Esophagus squamous epithelium (tissue), 5 donors: ENCODE data around the gene PRRX2. TPM values are rescaled to one million over a fixed set of nuclear protein-coding genes. Genes with fewer than 3 reads are reported as not detected.

Source experiments
- DNase-seq: peaks from one replicate; lab custom pipeline; 2025; lab: John Stamatoyannopoulos, UW
- H3K27ac ChIP-seq, 4 donors: fragments of 200-600 bp; sonication (generic); one replicate each; pipeline ENCODE4 v1.5.1; 2016 to 2019; ENCODE audit warnings: mild to moderate bottlenecking in 1 of 4
- H3K27me3 ChIP-seq, 4 donors: fragments of 200-600 bp; sonication (generic); 1 replicate in 3 of 4; 2 replicates in 1 of 4; pipeline versions ENCODE4 v1.5.1 to v1.6.0; 2017 to 2021; ENCODE audit warnings: antibody characterized with exemption in 1 of 4
- H3K36me3 ChIP-seq, 3 donors: fragments of 200-600 bp; sonication (generic); one replicate each; pipeline ENCODE4 v1.5.1; 2016 to 2019
- H3K4me1 ChIP-seq, 3 donors: fragments of 200-600 bp; sonication (generic); one replicate each; pipeline ENCODE4 v1.5.1; 2017 to 2019
- H3K4me3 ChIP-seq, 4 donors: fragments of 200-600 bp; sonication (generic); 1 replicate in 3 of 4; 2 replicates in 1 of 4; pipeline ENCODE4 v1.5.1; 2016 to 2019; ENCODE audit warnings: mild to moderate bottlenecking in 2 of 4, moderate library complexity in 1 of 4
- H3K9me3 ChIP-seq, 3 donors: fragments of 200-600 bp; sonication (generic); one replicate each; pipeline ENCODE4 v1.5.1; 2016 to 2019
- CTCF ChIP-seq, 6 experiments: fragments of 450-650 bp in 4 of 6; fragments of 200-600 bp in 2 of 6; sonication (generic) in 2 of 6; IDR thresholded peaks; one replicate each; pipeline ENCODE4 v1.5.1; 2016 to 2019; ENCODE audit warnings: antibody characterized with exemption in 6 of 6, mild to moderate bottlenecking in 4 of 6, moderate library complexity in 4 of 6
- POLR2A ChIP-seq, 4 donors: fragments of 450-650 bp; IDR thresholded peaks; one replicate each; pipeline ENCODE4 v1.6.1; 2017; ENCODE audit warnings: antibody characterized with exemption in 4 of 4, mild to moderate bottlenecking in 4 of 4, moderate library complexity in 3 of 4
- WGBS, 2 donors: methylation state at CpG; one replicate each; pipeline ENCODE4 v1.1.5; 2018; 5-methylcytosine and 5-hydroxymethylcytosine counted together
- intact Hi-C: fragments of 100-400 bp; cut with DNase I; formaldehyde crosslinking; loops from one replicate; pipeline ENCODE4 v1.15.0; 2022
- total RNA-seq, 4 donors: library from RNA; depleted of rRNA; stranded (reverse); fragments of >200 nt; gene quantifications; one replicate each; pipeline ENCODE4 v1.1.0, GENCODE V29; 2016
- donor health status: DM: yes; HTN: yes; CAD: no.

PRRX2 gene
- total RNA-seq, 4 donors from 2014 or later, result 0.82 to 3.8 (median 2.3) TPM

GRCh38 chr9:129623331-129623730, 42.1 kb upstream of the PRRX2 start:
- TF ChIP-seq POLR2A (IDR thresholded peaks at IDR 0.05) (no peak), CTCF (IDR thresholded peaks at IDR 0.05) (no peak)
- DNase-seq, result no peak
- no peak overlapping the region for H3K4me3 ChIP-seq
- 34 to 45% methylated on average over 6 of the region's 6 CpGs for WGBS, 2 donors
- H3K27me3 ChIP-seq, result peaks cover 0 to 24% (median 0%) of the 10 kb centered on the region in 4 donors
- no peaks in the 10 kb centered on the region for H3K36me3 ChIP-seq
- H3K27ac ChIP-seq, result no peak overlapping the region
- peaks cover 26 to 57% (median 28%) of the 10 kb centered on the region in 3 donors for H3K4me1 ChIP-seq
- no peaks in the 10 kb centered on the region for H3K9me3 ChIP-seq
- intact Hi-C loops, result no loop called here

DNA sequence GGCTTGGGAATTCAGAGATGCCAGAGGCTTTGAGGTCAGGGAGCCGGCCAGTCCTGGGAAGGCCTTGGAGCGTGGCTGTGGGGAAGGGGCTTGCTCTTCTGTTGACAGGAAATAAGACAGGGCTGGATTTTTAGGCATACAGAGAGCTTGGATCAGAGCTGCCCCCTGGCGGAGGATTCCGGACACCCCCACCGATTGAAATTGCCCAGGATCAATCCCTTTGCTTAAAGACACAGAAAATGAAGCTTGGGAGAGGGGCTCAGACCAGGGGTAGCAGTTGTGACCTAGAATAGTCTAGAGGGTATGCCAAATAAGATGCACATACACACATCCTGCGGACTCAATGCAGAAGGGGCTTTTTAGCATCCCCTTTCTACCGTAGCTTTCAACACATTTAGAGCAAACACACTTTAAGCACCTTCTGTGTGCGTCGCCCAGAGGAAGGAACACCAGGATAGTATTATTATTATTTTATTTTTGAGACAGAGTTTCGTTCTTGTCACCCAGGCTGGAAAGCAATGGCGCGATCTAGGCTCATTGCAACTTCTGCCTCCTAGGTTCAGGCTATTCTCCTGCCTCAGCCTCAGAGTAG, 41.2 kb upstream of the PRRX2 start:
- no peaks in the 10 kb centered on the region for H3K9me3 ChIP-seq
- peaks cover 26 to 67% (median 30%) of the 10 kb centered on the region in 3 donors for H3K4me1 ChIP-seq
- no peak overlapping the region for H3K4me3 ChIP-seq
- H3K36me3 ChIP-seq, result no peaks in the 10 kb centered on the region
- no peak for DNase-seq
- TF ChIP-seq POLR2A (IDR thresholded peaks at IDR 0.05), result no peak
- TF ChIP-seq CTCF (IDR thresholded peaks at IDR 0.05), result peak; percentile 66 to 80 (median 74)
- peak overlapping the region in 1 of 4 donors; percentile 29 for H3K27ac ChIP-seq
- intact Hi-C loops, result no loop called here
- 30 to 33% methylated on average over 9 of the region's 12 CpGs for WGBS, 2 donors
- peaks cover 0 to 22% (median 0%) of the 10 kb centered on the region in 4 donors for H3K27me3 ChIP-seq

- intact Hi-C loops, result no loop called here
- Histone ChIP-seq H3K4me3 (peak overlapping the region in 1 of 4 donors; percentile 86), H3K4me1 (peaks cover 20 to 68% (median 30%) of the 10 kb centered on the region in 3 donors), H3K27me3 (peaks cover 0 to 15% (median 0%) of the 10 kb centered on the region in 4 donors), H3K36me3 (no peaks in the 10 kb centered on the region), H3K9me3 (no peaks in the 10 kb centered on the region), H3K27ac (peak overlapping the region in 3 of 4 donors; percentile 93 to 95 (median 93))
- 20 to 25% methylated on average over 9 of the region's 9 CpGs for WGBS, 2 donors
- no peak for TF ChIP-seq POLR2A (IDR thresholded peaks at IDR 0.05)
- TF ChIP-seq CTCF (IDR thresholded peaks at IDR 0.05), result no peak
- DNase-seq, result no peak
Measured at GRCh38 chr9:129624947-129625346, 40.5 kb upstream of the PRRX2 start.

GRCh38 chr9:129626079-129626624, 39.3 kb upstream of the PRRX2 start, which contains the start of gene NTMT1:
Gene NTMT1 (plus strand): TSS chr9:129626163. CDS start chr9:129632704, 6,541 bp downstream.
- intact Hi-C loops, result no loop called here
- peak within 1 kb of the TSS; percentile 93 to 95 (median 93) for H3K27ac ChIP-seq
- TF ChIP-seq CTCF (IDR thresholded peaks at IDR 0.05) (peak in 2 of 6 experiments; percentile 4 to 29), POLR2A (IDR thresholded peaks at IDR 0.05) (peak in 3 of 4 donors; percentile 77 to 97 (median 94))
- peak within 1 kb of the TSS; percentile 69 to 90 (median 84) for H3K4me3 ChIP-seq
- no peaks in the 10 kb centered on the region for H3K9me3 ChIP-seq
- H3K4me1 ChIP-seq, result peaks cover 17 to 70% (median 32%) of the 10 kb centered on the region in 3 donors
- 1% methylated on average over 18 to 20 of the region's 55 CpGs for WGBS, 2 donors
- DNase-seq, result peak; percentile 51
- peaks cover 0 to 3% (median 0%) of the 10 kb centered on the region in 4 donors for H3K27me3 ChIP-seq
- no peaks in the 10 kb centered on the region for H3K36me3 ChIP-seq
